RPMI7951 (cell line): Measurements from ENCODE around the gene S100A9. TPM values are rescaled to one million over a fixed set of nuclear protein-coding genes. Genes with fewer than 3 reads are reported as not detected.

Experiments used
- DNase-seq: peaks from one replicate; pipeline ENCODE4 v3.0.0-alpha.2; 2012; ENCODE audit warnings: low read depth
- total RNA-seq: library from RNA; depleted of rRNA; stranded (reverse); fragments of >200 nt; shearing (Covaris generic); gene quantifications from 2 replicates; pipeline ENCODE4 v1.2.3, GENCODE V29; 2014

S100A9 gene
- total RNA-seq, 1 experiment from 2014 or later, result 2.4 TPM

DNA sequence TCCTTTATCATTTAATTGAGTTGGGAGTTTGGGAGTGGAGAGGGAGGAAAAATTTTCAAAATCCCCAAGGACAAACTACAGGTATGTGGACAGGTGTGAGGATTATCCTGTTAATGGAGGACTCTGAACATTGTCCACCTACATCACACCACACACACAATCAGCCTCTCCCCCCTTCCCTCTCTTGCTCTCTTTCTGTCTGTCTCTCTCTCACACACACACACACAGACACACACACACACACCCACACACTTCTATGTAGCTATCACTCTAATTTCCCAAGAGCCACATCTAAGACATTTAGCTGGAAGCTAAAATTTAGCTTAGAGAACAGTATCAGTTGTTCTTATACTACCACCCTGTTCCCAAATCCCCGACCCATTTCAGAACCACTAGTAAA is 31.7 kb downstream of the S100A9 start:
- DNase-seq, result no peak

DNA sequence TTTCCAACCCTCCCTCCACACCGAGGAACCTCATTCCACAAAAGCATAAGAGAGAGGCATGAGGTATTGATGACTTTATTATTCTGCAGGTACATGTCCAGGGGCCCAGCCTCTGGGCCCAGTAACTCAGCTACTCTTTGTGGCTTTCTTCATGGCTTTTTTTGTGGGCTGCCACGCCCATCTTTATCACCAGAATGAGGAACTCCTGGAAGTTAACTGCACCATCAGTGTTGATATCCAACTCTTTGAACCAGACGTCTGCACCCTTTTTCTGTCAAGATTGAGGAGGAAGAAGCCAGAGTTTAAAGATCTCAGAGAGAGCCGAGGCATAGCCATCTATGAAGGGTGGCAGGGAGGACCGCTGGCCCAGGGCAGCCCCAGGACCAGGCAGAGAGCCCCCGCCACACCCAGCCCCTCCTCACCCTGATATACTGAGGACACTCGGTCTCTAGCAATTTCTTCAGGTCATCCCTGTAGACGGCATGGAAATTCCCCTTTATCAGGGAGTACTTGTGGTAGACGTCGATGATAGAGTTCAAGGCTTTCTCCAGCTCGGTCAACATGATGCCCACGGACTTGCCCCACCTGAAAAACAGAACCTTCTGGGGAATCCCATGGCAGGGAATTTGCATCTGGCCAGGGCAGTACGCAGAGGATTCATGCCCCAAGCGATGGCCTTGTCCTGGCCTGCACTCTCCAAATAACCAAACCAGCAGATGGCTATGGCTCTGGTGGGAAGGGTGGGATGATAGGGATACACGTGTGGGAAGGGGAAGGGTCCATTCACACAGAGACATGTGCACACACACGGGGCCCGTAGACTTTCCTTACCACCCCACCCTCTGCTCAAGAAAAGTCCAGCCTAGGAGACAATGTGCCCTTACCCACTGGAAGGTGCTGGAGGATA is 32.6 kb downstream of the S100A9 start:
- no peak for DNase-seq

DNA sequence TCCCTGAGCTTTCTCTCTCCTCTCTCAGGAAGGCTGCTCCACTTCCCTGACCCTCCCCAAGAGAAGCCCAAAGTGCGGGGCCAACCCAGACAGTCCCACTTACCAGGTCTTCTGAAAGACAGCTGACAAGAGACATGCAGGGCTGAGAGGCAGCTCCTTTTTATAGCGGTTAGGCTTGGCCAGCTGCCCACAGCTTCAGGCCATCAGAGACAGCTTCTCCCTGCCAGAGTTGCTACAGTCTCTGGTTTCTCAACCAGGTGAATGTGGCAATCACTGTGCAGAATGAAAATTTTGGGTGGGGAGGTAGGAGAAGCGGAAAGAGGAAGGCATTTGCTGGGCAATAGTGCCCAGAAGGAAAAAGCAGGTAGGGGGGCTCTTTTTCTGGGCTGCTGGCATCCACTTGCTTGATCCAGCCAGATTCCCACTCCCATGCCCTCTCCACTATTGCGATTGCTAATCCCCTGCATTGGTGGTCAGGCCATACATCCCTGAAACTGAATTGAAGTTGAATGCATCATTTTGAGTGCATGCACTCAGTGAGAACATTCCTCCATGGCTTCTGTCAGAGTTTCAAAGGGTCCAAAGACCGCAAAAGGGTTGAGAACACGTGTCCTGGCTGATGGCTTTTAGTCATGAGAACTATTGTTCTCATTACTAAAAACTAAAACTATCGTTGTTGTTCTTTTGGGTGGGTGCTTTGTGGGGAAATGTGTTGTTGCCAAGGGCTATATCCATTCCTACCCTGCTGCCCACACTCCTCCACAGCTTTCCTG is 33.5 kb downstream of the S100A9 start, which contains the start of gene S100A8:
S100A8 (minus strand) TSS at position 136 of the 773 bp plus-strand sequence. CDS start 538 bp downstream, outside the sequence.
- DNase-seq, result peak; percentile 51

DNA sequence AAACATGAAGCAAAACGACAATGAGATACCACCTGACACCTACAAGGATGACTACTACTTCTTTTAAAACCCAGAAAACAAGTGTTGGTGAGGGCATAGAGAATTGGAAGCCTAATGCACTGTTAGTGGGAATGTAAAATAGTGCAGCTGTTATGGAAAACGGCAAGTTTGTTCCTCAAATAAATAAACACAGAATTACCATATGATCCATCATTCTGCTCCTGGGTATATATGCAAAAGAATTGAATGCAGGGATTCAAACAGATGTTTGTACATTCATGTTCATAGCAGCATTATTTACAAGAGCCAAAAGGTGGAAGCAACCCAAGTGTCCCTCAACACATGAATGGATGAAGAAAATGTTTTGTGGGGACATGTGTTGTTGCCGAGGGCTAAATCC is 34.6 kb downstream of the S100A9 start:
- DNase-seq, result peak; percentile 9

DNA sequence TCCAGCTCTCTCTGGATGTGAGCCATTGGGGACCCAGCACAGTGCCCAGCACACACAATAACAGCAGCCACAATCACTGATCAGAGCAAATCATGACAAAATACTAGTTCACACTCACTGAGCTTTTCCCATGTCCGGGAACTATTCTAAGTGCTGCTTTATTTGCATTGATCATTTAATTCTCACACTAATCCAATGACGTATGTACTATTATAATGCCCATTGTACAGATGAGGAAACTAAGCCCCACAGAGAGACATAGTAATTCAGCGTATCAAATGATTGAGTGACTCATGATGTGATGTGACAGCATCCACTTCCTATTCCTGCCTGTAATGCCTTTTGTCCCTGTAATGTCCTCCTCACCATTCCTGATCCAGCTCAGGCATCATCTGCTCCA is 35.2 kb downstream of the S100A9 start:
- no peak for DNase-seq

DNA sequence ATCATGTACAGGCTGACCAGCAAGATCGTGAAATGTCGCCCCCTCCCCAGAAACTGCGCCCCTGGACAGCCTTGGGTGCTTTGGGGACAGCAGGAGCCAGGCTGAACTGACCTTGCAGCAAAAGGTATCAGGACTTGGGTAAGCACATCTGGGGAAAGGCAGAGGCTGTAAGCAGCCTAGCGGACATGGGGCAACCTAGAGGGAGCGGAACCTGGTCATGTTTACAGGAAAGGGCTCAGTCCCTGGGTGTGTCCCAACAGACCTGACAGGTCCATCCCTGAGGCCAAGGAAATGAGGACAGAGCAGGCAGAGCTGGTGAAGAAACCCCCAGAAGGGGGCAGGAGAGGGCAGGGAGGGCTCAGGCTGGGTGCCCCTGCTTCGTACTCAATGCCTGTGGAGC is 36.3 kb downstream of the S100A9 start:
- no peak for DNase-seq

DNA sequence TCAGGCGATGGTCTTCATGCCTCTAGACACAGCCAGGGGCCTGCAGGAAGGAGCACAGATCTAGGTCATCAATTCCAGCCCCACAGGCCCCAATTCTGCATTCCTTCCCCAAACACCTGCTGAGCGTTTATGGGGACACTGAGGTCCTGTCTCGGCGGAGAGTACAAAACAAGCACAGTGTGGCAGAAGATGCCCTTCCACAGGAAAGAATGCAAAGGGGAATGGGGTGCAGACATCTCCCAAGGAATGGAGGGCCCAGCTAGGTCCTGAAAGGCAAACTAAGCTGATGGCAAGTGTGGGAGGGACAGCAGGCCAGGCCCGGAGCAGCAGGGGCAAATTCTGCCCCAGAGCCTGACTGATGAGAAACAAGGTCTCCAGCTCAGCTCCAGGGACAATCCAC is 36.7 kb downstream of the S100A9 start:
- no peak for DNase-seq

DNA sequence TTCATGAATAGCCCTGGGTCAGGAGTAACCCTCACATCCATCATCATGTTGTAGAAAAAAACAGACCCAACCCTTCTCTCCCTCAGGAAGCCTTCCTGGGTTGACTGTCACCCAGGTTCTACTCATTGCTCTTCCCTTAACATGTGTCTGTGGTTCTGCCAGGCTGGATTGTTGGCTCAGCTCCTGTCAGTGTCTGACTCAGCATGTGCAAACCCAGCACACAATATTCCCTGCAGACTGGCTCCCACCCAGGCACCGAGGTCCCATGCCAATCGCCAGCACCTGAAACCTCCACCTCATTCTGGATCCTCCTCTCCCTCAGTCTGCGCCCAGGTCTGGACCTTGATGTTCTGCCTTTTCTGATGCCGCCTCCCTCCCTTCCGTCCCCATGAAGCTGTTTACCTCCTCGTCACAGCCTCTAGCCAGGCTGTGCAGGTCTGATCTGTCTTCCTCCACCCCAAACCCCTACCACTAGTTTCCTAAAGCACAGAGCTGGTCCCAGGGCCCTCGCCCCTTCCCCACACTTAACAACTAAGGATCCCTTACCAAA is 37.6 kb downstream of the S100A9 start:
- DNase-seq, result peak; percentile 33

DNA sequence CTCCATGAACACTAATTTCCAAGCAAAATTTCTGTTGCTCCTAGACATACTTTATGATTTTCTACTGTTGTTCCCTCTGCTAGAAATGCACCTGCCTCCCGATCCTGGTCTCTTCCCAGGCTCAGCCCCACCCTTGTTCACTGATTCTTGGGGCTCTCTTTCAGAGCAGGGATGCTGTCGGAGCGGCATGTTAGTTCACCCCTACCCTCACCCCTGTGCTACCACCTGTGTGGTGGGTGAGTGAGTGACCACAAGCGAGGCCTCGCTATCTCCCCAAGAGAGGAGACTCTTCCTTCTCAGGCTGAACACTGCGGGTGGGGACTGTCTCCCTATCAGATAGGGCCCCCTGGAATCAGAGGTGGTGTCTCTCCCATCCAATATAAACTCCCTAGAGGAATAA is 38.1 kb downstream of the S100A9 start:
- DNase-seq, result no peak

DNA sequence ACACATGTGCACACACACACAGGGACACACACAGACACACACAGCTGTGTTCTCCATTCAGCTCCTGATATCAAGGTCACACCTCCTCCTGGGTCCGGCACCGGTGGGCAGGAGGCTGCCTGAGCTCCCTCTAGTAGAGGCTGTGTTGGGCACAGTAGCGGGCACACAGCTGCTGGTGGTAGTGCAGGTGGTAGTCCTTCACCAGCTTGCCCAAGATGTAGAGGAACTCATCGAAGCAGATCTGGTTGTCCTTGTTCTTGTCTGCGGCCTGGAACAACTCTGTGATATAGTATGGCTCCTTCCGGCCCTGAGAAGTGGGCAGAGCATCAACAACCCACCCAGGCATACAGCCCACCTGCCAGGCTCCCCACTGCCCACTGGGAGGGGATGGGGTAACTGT is 38.8 kb downstream of the S100A9 start:
- DNase-seq, result no peak

DNA sequence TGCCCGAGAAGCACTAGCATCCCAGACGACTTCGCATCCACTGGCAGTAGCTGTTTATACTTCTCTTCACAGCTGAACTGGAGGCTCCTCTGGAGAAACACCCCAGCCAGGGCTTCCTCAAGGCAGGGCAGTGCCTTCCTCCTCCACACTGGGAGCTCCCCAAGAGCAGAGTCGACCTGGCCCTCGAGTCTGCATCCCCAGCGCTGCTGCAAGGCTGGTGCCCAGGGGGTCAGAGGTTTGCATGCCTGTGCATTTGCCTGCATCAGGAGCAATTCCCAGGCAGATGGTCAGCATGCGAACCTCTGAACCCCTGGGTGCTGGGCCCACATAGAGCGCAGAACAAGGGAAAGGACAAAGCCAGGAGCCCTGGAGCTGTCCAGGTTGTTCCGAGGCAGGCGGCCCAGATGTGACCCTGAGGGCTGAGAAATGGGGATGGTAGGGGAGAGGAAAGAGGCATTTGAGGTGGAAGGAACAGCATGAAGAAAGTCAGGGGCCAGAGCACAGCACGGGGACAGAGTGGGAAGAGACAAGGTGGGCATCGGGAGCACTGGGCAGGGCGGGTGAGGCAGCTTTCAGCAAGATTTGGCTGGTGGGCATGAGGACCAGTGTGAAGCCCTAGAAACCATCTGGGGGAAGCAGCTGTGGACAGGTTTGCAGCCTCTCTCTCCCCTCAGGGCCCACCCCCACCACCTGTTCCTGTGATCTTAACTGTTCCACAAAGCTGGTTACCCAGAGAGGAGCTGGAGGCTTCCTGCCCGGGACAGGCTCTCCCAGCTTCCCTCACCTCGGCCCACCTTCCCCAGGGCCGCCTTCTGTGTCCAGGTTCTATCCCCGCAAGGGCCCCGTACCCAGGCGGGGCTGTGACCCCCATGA is 39.6 kb downstream of the S100A9 start:
- no peak for DNase-seq

DNA sequence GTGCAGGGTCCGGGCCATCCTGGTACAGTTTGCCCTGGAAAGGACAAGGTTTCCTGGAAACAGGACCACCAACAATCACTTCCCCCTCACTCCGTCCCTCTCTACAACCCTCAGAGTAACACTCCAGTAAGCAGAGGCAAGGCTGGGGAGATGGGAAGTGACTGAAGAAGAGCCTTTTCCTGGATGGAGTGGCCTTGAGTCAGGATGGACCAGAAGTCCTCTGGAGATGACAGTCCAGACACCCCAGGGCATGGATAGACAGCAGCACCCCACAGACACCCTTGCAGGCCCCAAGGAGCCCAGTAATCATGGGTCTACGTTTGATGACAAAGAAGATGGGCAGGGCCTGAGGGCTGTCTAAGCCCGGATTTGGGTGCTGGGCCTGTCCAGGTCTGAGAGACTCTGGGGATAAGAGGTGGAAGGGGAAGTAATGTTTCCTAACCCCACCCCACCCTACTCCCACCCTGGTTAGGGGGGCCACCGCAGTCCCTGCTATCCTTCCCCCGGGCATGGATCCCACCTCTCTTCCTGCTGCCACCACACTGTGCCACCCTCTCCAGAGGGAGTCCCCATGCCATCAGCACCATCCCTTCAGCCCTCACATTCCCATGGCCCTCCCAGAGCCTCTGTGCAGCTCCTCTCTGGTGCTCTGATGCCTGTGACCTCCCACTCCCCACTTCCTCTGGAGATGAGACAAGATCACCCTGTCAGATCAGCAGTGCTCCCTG is 40.4 kb downstream of the S100A9 start:
- no peak for DNase-seq

DNA sequence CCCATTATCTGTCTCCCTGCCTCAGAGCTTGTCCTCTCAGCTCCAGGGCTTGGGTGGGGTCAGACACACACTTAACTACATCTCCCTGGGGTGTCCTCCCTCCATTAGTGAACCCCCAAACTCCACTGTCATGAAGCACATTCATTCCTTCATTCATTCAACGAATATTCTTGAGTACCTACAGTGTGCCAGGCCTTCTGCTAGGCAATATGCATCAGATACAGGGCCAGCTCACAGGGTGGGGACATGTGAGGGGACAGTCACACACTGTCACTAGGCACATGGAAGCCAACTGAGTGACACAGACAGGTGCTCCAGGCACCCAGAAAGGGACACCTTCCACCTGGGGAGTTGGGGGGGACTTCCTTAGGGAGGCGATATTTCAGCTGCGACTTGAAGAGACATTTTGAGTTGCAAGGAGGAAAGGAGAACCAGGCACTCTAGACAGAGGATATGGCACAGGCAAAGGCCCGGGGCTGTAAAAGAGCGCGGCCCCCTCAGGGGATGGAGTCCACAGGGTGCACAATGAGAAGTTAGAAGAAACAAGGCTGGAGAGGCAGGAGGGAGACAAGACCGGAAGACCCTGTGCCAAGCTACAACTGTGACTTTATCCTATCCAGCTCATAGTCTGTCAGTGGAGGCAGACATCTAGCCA is 41.9 kb downstream of the S100A9 start:
- DNase-seq, result no peak

DNA sequence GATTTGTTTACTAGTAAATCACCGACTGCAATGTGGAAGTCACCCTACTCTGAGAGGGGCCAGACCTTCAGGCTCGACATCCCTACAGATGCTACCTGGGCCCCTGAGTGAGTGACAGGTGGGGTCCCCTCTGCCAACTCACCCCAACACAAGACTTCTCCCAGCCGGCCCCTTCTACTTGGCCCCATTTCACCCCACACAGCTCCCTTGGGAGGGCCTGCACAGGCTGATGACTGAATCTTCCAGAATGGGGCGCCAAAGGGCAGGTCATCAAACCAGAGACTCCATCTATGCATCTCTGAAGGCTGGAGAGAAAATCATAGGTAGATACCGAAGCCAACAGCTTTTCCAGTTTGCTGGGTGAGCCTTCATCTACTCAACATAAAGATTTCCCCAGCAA is 42.6 kb downstream of the S100A9 start:
- DNase-seq, result no peak

DNA sequence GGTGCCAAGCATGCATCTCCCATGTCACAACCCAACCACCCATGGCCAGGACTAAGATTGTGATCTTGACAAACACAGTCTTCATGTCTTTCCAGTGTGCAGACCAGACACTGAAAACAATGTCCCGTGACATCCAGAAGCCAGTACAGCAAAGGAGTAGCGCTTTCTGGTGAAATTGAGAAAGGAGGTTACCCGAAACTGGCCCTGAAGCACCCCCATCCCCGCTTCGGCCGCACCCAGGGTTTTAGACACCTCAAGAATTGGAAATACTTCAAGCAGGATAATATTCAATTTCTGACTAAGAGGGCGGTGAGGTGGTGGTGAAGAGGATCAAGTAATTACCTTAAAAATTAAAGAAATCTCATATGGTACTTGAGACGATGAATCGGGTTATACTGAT is 43.8 kb downstream of the S100A9 start:
- DNase-seq, result no peak

DNA sequence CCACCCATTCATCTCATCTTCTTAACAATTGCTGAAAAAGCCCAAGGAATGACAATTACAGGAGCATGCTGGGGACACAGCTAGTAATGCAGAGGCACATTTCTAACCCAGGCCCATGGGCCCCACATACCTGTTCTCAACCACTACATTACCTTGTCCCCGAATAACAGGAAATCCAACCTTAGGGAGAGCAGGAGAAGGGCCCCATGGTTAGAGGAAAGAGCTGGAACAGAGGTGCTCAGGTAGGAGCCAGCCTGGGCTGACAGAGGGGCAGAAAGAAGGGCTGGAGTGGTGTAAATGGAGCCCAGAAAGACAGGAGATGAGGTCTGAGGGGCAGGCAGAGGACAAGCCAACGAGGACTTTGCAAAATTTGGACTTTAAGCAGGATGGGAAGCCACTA is 44.6 kb downstream of the S100A9 start:
- no peak for DNase-seq

DNA sequence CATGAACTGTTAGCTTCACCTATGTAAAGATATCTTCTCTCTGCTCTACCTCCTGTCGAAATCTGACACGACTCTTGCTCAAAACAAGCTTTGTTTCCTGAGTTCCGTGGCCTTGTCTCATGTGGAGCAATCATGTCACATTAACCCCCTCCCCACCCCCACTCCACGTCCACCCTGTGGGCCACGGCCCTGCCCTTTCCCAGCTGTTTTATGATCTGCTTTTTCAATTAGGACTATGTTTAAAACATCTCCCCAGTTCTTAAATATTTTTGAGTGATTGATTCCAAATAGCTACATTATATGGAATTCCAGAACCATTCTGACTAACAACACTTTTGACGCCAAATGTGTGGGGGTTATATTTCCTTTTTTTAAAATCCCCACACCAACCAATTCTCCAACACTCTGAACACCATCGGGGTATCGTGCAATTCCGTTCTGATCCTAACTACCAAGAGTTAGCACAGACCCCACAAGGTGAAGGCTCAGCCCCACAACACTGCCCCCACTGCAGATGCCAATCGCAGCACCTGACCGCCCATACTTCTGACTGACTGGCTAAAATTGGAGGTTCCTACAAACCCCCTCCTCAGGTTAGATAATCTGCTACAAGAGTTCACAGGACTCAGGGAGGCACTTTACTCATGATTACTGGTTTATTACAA is 45.9 kb downstream of the S100A9 start:
- DNase-seq, result no peak

DNA sequence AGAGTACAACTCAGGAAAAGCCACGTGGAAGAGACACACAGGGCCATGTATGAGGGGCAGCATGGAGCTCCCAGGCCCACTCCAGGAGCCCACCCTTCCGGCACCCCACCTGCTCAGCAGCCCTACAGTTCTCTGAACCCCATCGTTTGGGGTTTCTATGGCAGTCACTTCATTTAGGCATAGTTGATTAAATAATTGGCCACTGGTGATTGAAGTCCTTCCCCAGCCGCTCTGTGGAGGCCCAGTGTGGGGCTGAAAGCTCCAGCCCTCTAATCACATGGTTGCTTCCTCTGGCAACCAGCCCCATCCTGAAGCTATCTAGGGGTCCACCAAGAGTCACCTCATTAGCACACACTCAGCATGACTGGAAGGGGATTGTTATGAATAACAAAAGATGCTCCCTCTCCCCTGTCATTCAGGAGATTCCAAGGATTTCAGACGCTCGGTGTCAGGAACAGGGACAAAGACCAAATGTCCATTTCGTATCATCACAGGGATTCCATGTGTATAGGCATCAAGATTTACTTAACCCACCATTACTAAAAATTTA is 46.5 kb downstream of the S100A9 start:
- DNase-seq, result no peak

DNA sequence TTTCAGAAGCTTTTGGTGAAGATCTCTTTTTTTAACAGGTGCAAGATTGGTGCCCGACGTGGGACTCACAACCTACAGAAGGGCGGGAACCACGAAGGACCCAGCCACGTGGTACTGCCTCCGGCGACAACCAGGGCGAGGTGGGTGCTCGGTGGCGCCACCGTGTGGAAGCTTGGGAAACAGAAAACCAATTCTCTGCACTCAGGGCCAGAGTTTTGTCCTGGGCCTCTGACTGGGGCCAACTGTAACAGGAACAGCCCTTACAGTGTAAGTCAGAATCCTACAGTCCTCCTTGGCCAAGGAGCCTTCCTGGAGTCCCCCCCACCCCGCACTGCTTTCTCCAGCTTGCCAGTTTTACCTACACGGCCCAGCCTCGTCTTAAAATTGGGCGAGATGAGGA is 47.1 kb downstream of the S100A9 start:
- DNase-seq, result peak; percentile 7
